ENCODE measurements around the gene MED31. TPM values are rescaled to one million over a fixed set of nuclear protein-coding genes. Genes with fewer than 3 reads are reported as not detected.
"Not testable (repeated sequence)": the region's sequence is repeated elsewhere in the genome, so short reads cannot be mapped to it uniquely, and the experiment has no call there.

The MED31 gene
- total RNA-seq, 6 experiments from 2014 or later: 19.5 to 23.9 (median 20.0) TPM

GRCh38 chr17:6660101-6660500, 8.7 kb upstream of the MED31 start:
- Mint-ChIP-seq H3K9me3 (no peaks in the 10 kb centered on the region), H3K36me3 (ENCODE audit: low read depth) (no peaks in the 10 kb centered on the region), H3K4me3 (no peak overlapping the region), H3K27ac (no peak overlapping the region), H3K4me1 (ENCODE audit: low read depth) (peaks cover 5% of the 10 kb centered on the region; the same call in 1 of the 2 replicates), H3K27me3 (ENCODE audit: insufficient read depth) (peaks cover 38% of the 10 kb centered on the region)
- TF ChIP-seq CTCF (IDR thresholded peaks at IDR 0.05): no peak
- no peak for DNase-seq

GRCh38 chr17:6658411-6658810, 7.0 kb upstream of the MED31 start:
- peaks cover 39% of the 10 kb centered on the region for H3K27me3 Mint-ChIP-seq (ENCODE audit: insufficient read depth)
- not testable (repeated sequence) for H3K4me3 Mint-ChIP-seq

GRCh38 chr17:6657633-6658287, 6.4 kb upstream of the MED31 start:
- H3K4me3 Mint-ChIP-seq: no peak overlapping the region
- DNase-seq: no peak
- peaks cover 10% of the 10 kb centered on the region for H3K36me3 Mint-ChIP-seq (ENCODE audit: low read depth)
- peaks cover 39% of the 10 kb centered on the region for H3K27me3 Mint-ChIP-seq (ENCODE audit: insufficient read depth)
- no peak overlapping the region for H3K27ac Mint-ChIP-seq
- H3K4me1 Mint-ChIP-seq (ENCODE audit: low read depth): peaks cover 15% of the 10 kb centered on the region
- H3K9me3 Mint-ChIP-seq: no peaks in the 10 kb centered on the region
- no peak for TF ChIP-seq CTCF (IDR thresholded peaks at IDR 0.05)

More at GRCh38 chr17:6658411-6658810, 7.0 kb upstream of the MED31 start:
- not testable (repeated sequence) for H3K9me3 Mint-ChIP-seq; H3K4me1 Mint-ChIP-seq (ENCODE audit: low read depth); H3K27ac Mint-ChIP-seq; DNase-seq; H3K36me3 Mint-ChIP-seq (ENCODE audit: low read depth)

GRCh38 chr17:6656797-6657632, 5.6 kb upstream of the MED31 start:
- H3K36me3 Mint-ChIP-seq (ENCODE audit: low read depth): peaks cover 10% of the 10 kb centered on the region
- H3K27ac Mint-ChIP-seq, DNase-seq, H3K9me3 Mint-ChIP-seq, H3K4me3 Mint-ChIP-seq: not testable (repeated sequence)
- H3K4me1 Mint-ChIP-seq (ENCODE audit: low read depth): peaks cover 21% of the 10 kb centered on the region
- peaks cover 39% of the 10 kb centered on the region for H3K27me3 Mint-ChIP-seq (ENCODE audit: insufficient read depth)

- not testable (repeated sequence) for H3K9me3 Mint-ChIP-seq, H3K27ac Mint-ChIP-seq, DNase-seq
- H3K4me3 Mint-ChIP-seq: peak overlapping the region; percentile 71
- peaks cover 21% of the 10 kb centered on the region for H3K4me1 Mint-ChIP-seq (ENCODE audit: low read depth)
- peaks cover 32% of the 10 kb centered on the region for H3K27me3 Mint-ChIP-seq (ENCODE audit: insufficient read depth)
- H3K36me3 Mint-ChIP-seq (ENCODE audit: low read depth): peaks cover 16% of the 10 kb centered on the region
Observed at GRCh38 chr17:6655732-6656361, 4.4 kb upstream of the MED31 start.

- Mint-ChIP-seq H3K27ac (no peak overlapping the region), H3K9me3 (no peaks in the 10 kb centered on the region), H3K4me1 (ENCODE audit: low read depth) (peaks cover 25% of the 10 kb centered on the region), H3K4me3 (no peak overlapping the region), H3K27me3 (ENCODE audit: insufficient read depth) (peaks cover 26% of the 10 kb centered on the region), H3K36me3 (ENCODE audit: low read depth) (peaks cover 20% of the 10 kb centered on the region)
- DNase-seq: no peak
- no peak for TF ChIP-seq CTCF (IDR thresholded peaks at IDR 0.05)
Observed at GRCh38 chr17:6654841-6655731, 3.7 kb upstream of the MED31 start.

Data from HFFc6 (cell line).